ENCODE results near the gene RTL10.

Gene RTL10

GRCh38 chr22:19823191-19823901 lies 31.3 kb downstream of the RTL10 start:
- no peak for DNase-seq (ENCODE audit: low read depth)
- no peak for TF ChIP-seq CTCF (conservative IDR thresholded peaks at IDR 0.05; ENCODE audit: low read length)
- no peak overlapping the region for H3K4me3 ChIP-seq (ENCODE audit: low read length)

DNA sequence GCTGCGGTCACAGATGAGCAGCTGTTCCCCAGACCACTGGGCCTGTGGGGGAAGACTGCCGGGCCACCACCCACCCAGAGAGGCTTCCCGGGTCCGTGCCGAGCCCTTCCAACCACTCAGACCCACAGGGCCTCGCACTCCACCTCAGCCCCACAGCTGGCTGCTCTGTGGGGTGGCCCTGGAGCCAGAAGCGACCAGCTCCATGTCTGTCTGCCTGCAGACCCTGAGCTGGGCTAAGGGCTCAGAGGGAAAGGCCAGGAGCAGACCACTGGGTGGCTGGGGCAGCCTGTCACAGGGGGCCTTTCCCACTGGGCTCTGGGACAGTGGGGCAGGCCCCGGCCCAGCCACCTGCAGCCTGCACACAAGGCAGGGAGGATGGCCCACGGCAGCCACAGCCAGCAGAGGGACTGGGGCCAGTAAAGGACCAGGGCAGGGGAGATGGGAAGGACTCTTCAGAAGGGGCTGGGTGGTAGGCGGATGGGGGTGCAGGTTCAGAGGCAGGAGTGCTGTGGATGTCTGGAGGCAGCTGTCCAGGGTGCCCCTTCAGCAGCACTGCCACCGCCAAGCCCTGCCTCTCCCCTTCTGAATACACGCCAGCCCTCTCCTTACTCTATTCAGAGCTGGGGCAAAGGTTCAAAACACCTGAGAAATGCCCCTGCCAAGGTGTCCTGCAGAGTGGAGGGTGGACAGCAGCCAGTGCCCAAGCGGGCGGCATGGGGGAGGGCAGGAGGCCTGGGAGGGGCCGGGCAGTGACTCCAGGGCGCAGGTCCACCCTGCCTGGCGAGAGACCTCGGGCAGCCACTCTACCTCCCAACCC lies 32.2 kb downstream of the RTL10 start:
- TF ChIP-seq CTCF (conservative IDR thresholded peaks at IDR 0.05; ENCODE audit: low read length): no peak
- no peak for DNase-seq (ENCODE audit: low read depth)
- no peak overlapping the region for H3K4me3 ChIP-seq (ENCODE audit: low read length)

DNA sequence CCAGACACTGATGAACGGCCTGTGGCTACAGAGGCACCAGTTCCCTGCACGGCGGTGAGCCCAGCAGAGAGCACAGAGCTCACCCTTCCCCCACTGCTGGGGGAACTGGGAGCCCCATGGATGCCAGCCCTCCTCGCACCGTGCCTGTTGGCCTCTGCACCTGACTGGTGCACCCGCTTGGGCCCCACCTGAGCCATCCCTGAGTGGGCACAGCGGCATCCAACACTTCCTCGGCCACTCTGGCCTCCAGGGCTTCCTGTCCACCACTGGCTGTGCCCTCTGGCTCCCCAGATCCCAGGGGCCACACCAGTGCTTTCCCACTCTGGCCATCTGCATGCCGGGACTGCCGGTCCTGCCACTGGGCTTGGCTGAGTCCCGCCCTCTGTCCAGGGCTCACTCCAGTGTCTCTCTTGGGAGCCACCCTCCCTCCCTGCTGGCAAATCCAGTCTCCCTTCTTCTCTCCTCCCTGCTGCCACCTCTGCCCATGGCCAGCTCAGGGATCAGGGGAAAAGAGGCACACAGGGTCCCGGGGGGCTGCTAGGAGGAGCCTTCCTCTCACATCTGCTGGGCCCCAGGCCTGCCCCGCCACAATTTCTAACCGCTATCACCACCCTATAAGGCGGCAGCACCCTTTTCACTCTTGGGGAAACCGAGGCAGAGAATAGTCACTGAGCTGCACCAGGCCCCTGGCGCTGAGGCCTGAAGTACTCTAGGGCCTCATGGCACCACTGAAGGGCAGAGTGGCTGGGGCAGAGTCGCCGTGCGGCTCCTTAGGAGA lies 33.0 kb downstream of the RTL10 start:
- no peak overlapping the region for H3K4me3 ChIP-seq (ENCODE audit: low read length)
- DNase-seq (ENCODE audit: low read depth): no peak
- no peak for TF ChIP-seq CTCF (conservative IDR thresholded peaks at IDR 0.05; ENCODE audit: low read length)

GRCh38 chr22:19820880-19821522 lies 33.7 kb downstream of the RTL10 start:
- H3K4me3 ChIP-seq (ENCODE audit: low read length): no peak overlapping the region
- no peak for TF ChIP-seq CTCF (conservative IDR thresholded peaks at IDR 0.05; ENCODE audit: low read length)
- DNase-seq (ENCODE audit: low read depth): no peak

- no peak for TF ChIP-seq CTCF (conservative IDR thresholded peaks at IDR 0.05; ENCODE audit: low read length)
- H3K4me3 ChIP-seq (ENCODE audit: low read length): no peak overlapping the region
- DNase-seq (ENCODE audit: low read depth): no peak
These were observed 34.5 kb downstream of the RTL10 start for GRCh38 chr22:19819911-19820879.

All from AG10803 (cell line).